K562 (cell line): ENCODE results near the gene ATP8B2. TPM values are rescaled to one million over a fixed set of nuclear protein-coding genes. Genes with fewer than 3 reads are reported as not detected.
"Not testable (repeated sequence)": the region's sequence is repeated elsewhere in the genome, so short reads cannot be mapped to it uniquely, and the experiment has no call there.

ENCODE experiments used
- ATAC-seq: fragments of 200-7000 bp; cut with Tn5 transposase; 3 replicates; pipeline ENCODE4 v1.9.1; 2020; ENCODE audit warnings: moderate library complexity
- BruUV-seq: library from RNA; stranded (reverse); fragments of 400-500 nt; replicated peaks from 2 replicates; lab custom pipeline; 2021; lab: Mats Ljungman, UMichigan
- CTCF ChIA-PET: fragments of 300-600 bp; formaldehyde crosslinking; extraction: SDS; loops from one replicate; lab custom pipeline; 2021; ENCODE audit warnings: low intra/inter-chr PET ratio; lab: Yijun Ruan, JAX
- POLR2A ChIA-PET: fragments of 300-600, 350-650 bp; sonication (Branson Sonifier 250); formaldehyde crosslinking; extraction: SDS; loops from one replicate; lab custom pipeline; 2021; ENCODE audit warnings: antibody characterized with exemption, inconsistent platforms; lab: Yijun Ruan, JAX
- DNase-seq, 4 experiments: peaks; one replicate each; pipeline versions ENCODE4 v3.0.0 to v3.0.0-alpha.2; 2011 to 2018; ENCODE audit warnings: low spot score in 3 of 4, mixed read lengths in 3 of 4; ENCODE audit errors: extremely low read depth in 1 of 4
- FAIRE-seq: peaks from 2 replicates; lab custom pipeline; 2011; peaks lifted over from hg19 to GRCh38; lab: Jason Lieb, UNC
- H2AFZ ChIP-seq: 2 replicates; pipeline ENCODE4 v1.6.0; 2011; ENCODE audit warnings: low read depth, low read length, control low read depth, inconsistent platforms
- H3K27ac ChIP-seq: fragments of 200-600 bp; 3 replicates; pipeline ENCODE4 v1.8.0; 2011; ENCODE audit warnings: low read depth, mild to moderate bottlenecking, control low read depth, inconsistent platforms, low read length, moderate library complexity, mixed read lengths; ENCODE audit errors: extremely low read depth
- H3K27me3 ChIP-seq, 2 experiments: fragments of 300-600 bp in 1 of 2; 2 replicates in 1 of 2; 3 replicates in 1 of 2; pipeline versions ENCODE4 v1.6.0 to v1.8.0; 2011; ENCODE audit warnings: inconsistent platforms in 2 of 2, low read length in 2 of 2, mild to moderate bottlenecking in 1 of 2, mixed read lengths in 1 of 2, moderate library complexity in 1 of 2; ENCODE audit not compliant: control insufficient read depth in 2 of 2, insufficient read depth in 2 of 2
- H3K36me3 ChIP-seq: fragments of 300-600 bp; 3 replicates; pipeline ENCODE4 v1.8.0; 2011; ENCODE audit warnings: mild to moderate bottlenecking, low read length, inconsistent platforms; ENCODE audit not compliant: control insufficient read depth, insufficient read depth
- H3K4me1 ChIP-seq, 2 experiments: fragments of 200-600 bp in 1 of 2; replicated peaks in 1 of 2; 2 replicates in 1 of 2; 3 replicates in 1 of 2; pipeline versions ENCODE4 v1.5.1 to v1.8.0; 2011; ENCODE audit warnings: inconsistent platforms in 2 of 2, low read length in 2 of 2, mild to moderate bottlenecking in 1 of 2, mixed read lengths in 1 of 2, moderate library complexity in 1 of 2; ENCODE audit not compliant: control insufficient read depth in 2 of 2, insufficient read depth in 2 of 2
- H3K4me2 ChIP-seq: 2 replicates; pipeline ENCODE4 v1.6.1; 2011; ENCODE audit warnings: low read length, control low read depth, inconsistent platforms, mixed read lengths; ENCODE audit not compliant: insufficient read depth
- H3K4me3 ChIP-seq: fragments of 200-600 bp; sonication (generic), shearing (Covaris generic); 2 replicates; pipeline ENCODE4 v1.5.1; 2016; ENCODE audit warnings: control low read depth, inconsistent platforms
- H3K79me2 ChIP-seq: fragments of 200-600 bp; 3 replicates; pipeline ENCODE4 v1.8.0; 2011; ENCODE audit warnings: low read length, inconsistent platforms; ENCODE audit not compliant: control insufficient read depth, insufficient read depth
- H3K9ac ChIP-seq, 2 experiments: 2 replicates each; pipeline versions ENCODE4 v1.6.0 to v1.6.1; 2011; ENCODE audit warnings: low read depth in 2 of 2, low read length in 2 of 2, control low read depth in 1 of 2, inconsistent platforms in 1 of 2, mild to moderate bottlenecking in 1 of 2, mixed read lengths in 1 of 2; ENCODE audit not compliant: insufficient read depth in 1 of 2
- H3K9me1 ChIP-seq: one replicate; pipeline ENCODE4 v1.6.0; 2011; ENCODE audit warnings: inconsistent platforms, mild to moderate bottlenecking, low read length, moderate library complexity; ENCODE audit not compliant: control insufficient read depth, insufficient read depth
- H3K9me3 ChIP-seq: replicated peaks from 2 replicates; pipeline ENCODE4 v1.5.1; 2011; ENCODE audit warnings: low read depth, low read length, inconsistent platforms; ENCODE audit not compliant: control insufficient read depth, insufficient read depth
- H4K20me1 ChIP-seq: replicated peaks from 2 replicates; pipeline ENCODE4 v1.6.1; 2011; ENCODE audit warnings: low read length, inconsistent platforms, mixed read lengths; ENCODE audit not compliant: control insufficient read depth, insufficient read depth
- PRDM10 ChIP-seq: fragments of 450-650 bp; IDR thresholded peaks from 2 replicates; pipeline ENCODE4 v1.6.1; 2018; ENCODE audit not compliant: partially characterized antibody
- RFX1 ChIP-seq: fragments of 450-650 bp; IDR thresholded peaks from 2 replicates; pipeline ENCODE4 v1.6.1; 2016; ENCODE audit warnings: mild to moderate bottlenecking, moderate library complexity
- YY1 ChIP-seq, 3 experiments: IDR thresholded peaks; 2 replicates each; pipeline ENCODE4 v1.6.1; 2011; ENCODE audit warnings: low read length in 2 of 3, mild to moderate bottlenecking in 2 of 3, moderate library complexity in 2 of 3, borderline replicate concordance in 1 of 3, control low read depth in 1 of 3, low read depth in 1 of 3; ENCODE audit not compliant: insufficient read depth in 3 of 3, insufficient replicate concordance in 2 of 3, control insufficient read depth in 1 of 3, insufficient read length in 1 of 3; ENCODE audit errors: extremely low read depth in 1 of 3
- WGBS: fragments of 100-300 bp; shearing (Covaris generic); methylation state at CpG from one replicate; pipeline ENCODE4 v1.1.6; 2016; ENCODE audit warnings: low coverage, mixed read lengths; ENCODE audit not compliant: insufficient coverage; ENCODE audit errors: missing lambda C conversion rate; 5-methylcytosine and 5-hydroxymethylcytosine counted together
- in situ Hi-C: fragments of 300-500 bp; cut with MboI; formaldehyde crosslinking; loops from 4 replicates; pipeline ENCODE4 v1.15.0; 2018; ENCODE audit warnings: inconsistent platforms, mixed read lengths
- intact Hi-C: fragments of 100-400 bp; cut with micrococcal nuclease; formaldehyde crosslinking; loops from 2 replicates; pipeline ENCODE4 v1.14.2; 2022
- polyA plus RNA-seq, 8 experiments: library from polyadenylated mRNA; depleted of rRNA in 4 of 8; stranded (reverse) in 5 of 8; unstranded in 3 of 8; fragments of >200 nt; fragmentation: Nextera tagmentation in 2 of 8; fragmentation: Illumina TruSeq in 1 of 8; extraction: Ambion mirVana in 2 of 8; extraction: Trizol in 1 of 8; gene quantifications; 2 replicates each; pipeline versions ENCODE4 v1.2.1 to v1.2.3, GENCODE V29; 2011 to 2014; ENCODE audit warnings: inconsistent platforms in 1 of 8, missing spikeins in 1 of 8
- total RNA-seq, 7 experiments: library from RNA; depleted of rRNA in 6 of 7; stranded (reverse); fragments of >200 nt in 6 of 7; fragmentation: Illumina TruSeq in 2 of 7; extraction: Trizol in 2 of 7; gene quantifications; 2 replicates each; pipeline versions ENCODE4 v1.2.1 to v1.2.3, GENCODE V29; 2011 to 2021; ENCODE audit warnings: low replicate concordance in 1 of 7

Gene ATP8B2
- total and polyA plus RNA-seq, 9 of the 15 experiments (the other 6 are each of a cell fraction or from before 2014, with no cell fraction given), result 0.27 to 33.2 (median 18.4) TPM

DNA sequence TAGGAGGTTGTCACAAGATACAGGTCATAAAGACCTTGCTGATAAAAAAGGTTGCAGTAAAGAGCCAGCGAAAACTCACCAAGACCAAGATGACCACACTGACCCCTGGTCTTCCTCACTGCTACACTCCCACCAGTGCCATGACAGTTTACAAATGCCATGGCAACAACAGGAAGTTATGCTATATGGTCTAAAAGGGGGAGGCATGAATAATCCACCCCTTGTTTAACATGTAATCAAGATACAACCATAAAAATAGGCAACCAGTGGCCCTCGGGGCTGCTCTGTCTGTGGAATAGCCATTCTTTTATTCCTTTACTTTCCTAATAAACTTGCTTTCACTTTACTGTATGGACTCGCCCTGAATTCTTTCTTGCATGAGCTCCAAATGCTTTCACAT, 11.1 kb upstream of the ATP8B2 start:
- H3K27me3 ChIP-seq, H3K9ac ChIP-seq, H3K36me3 ChIP-seq, CTCF ChIA-PET, H3K9me3 ChIP-seq, FAIRE-seq, DNase-seq, H3K27ac ChIP-seq, intact Hi-C loops, H2AFZ ChIP-seq, H3K79me2 ChIP-seq, BruUV-seq, ATAC-seq, H3K4me3 ChIP-seq, H3K4me2 ChIP-seq, in situ Hi-C loops, H3K9me1 ChIP-seq, H4K20me1 ChIP-seq: not testable (repeated sequence)
- WGBS, result 48% methylated on average over 3 of the region's 3 CpGs
- TF ChIP-seq PRDM10 (peak; percentile 15), RFX1 (peak; percentile 78), YY1 (IDR thresholded peaks at IDR 0.05; ENCODE audit: borderline replicate concordance in 1 of 3, control insufficient read depth in 1 of 3, extremely low read depth in 1 of 3, insufficient read depth in 3 of 3, insufficient read length in 1 of 3, insufficient replicate concordance in 2 of 3, low read depth in 1 of 3, low read length in 2 of 3) (peak in 1 of 3 experiments; percentile 24)
- peaks cover 19% of the 10 kb centered on the region in 2 experiments; a peak in 4 of 5 replicates for H3K4me1 ChIP-seq
- POLR2A ChIA-PET, result interaction anchor here (1.5 kb wide), 1 partner anchor 23 kb away, joined by 3 read pairs; no protein-coding TSS in a partner anchor
